Muscle layer of colon (tissue), 2 donors: ENCODE measurements around the gene BNC2.
A peak's percentile ranks its signal among the peaks of the same experiment; 100 is the strongest.

ENCODE experiments used
- H3K27ac ChIP-seq: one replicate; pipeline ENCODE4 v1.7.0; 2013; ENCODE audit warnings: low read depth, mild to moderate bottlenecking, low read length, moderate library complexity
- H3K27me3 ChIP-seq, 2 donors: one replicate each; pipeline ENCODE4 v1.7.0; 2013; ENCODE audit warnings: low read length in 2 of 2, mild to moderate bottlenecking in 2 of 2; ENCODE audit not compliant: insufficient read depth in 2 of 2, control insufficient read depth in 1 of 2
- H3K36me3 ChIP-seq: one replicate; pipeline ENCODE4 v1.7.0; 2013; ENCODE audit warnings: mild to moderate bottlenecking, low read length; ENCODE audit not compliant: insufficient read depth
- H3K4me1 ChIP-seq: one replicate; pipeline ENCODE4 v1.7.0; 2013; ENCODE audit warnings: mild to moderate bottlenecking, low read length; ENCODE audit not compliant: insufficient read depth
- H3K4me3 ChIP-seq, 2 donors: one replicate each; pipeline ENCODE4 v1.7.0; 2013; ENCODE audit warnings: low read length in 2 of 2, low read depth in 1 of 2, mild to moderate bottlenecking in 1 of 2, moderate library complexity in 1 of 2
- H3K9ac ChIP-seq: one replicate; pipeline ENCODE4 v1.7.0; 2013; ENCODE audit warnings: low read length
- H3K9me3 ChIP-seq: one replicate; pipeline ENCODE4 v1.7.0; 2013; ENCODE audit warnings: mild to moderate bottlenecking, low read length
- donor health status: abdominal sarcoma.
- donor health status: Adenocarcinoma of cecum.

The BNC2 gene

GRCh38 chr9:16704116-16705110, 166.1 kb downstream of the BNC2 start:
- peak overlapping the region in 1 of 2 donors; percentile 46 for H3K4me3 ChIP-seq
- no peaks in the 10 kb centered on the region for H3K36me3 ChIP-seq
- H3K9me3 ChIP-seq, result no peaks in the 10 kb centered on the region
- peak overlapping the region; percentile 83 for H3K27ac ChIP-seq
- H3K27me3 ChIP-seq, result no peaks in the 10 kb centered on the region
- no peak overlapping the region for H3K9ac ChIP-seq
- H3K4me1 ChIP-seq, result peaks cover 66% of the 10 kb centered on the region

- no peak overlapping the region for H3K9ac ChIP-seq
- peak overlapping the region; percentile 42 for H3K27ac ChIP-seq
- H3K4me3 ChIP-seq, result no peak overlapping the region
- H3K9me3 ChIP-seq, result no peaks in the 10 kb centered on the region
- H3K36me3 ChIP-seq, result no peaks in the 10 kb centered on the region
- no peaks in the 10 kb centered on the region for H3K27me3 ChIP-seq
- peaks cover 52% of the 10 kb centered on the region for H3K4me1 ChIP-seq
These were observed 169.1 kb downstream of the BNC2 start for GRCh38 chr9:16701347-16701746.

- no peaks in the 10 kb centered on the region for H3K27me3 ChIP-seq
- no peak overlapping the region for H3K4me3 ChIP-seq
- H3K4me1 ChIP-seq, result peaks cover 28% of the 10 kb centered on the region
- H3K9ac ChIP-seq, result no peak overlapping the region
- H3K9me3 ChIP-seq, result no peaks in the 10 kb centered on the region
- H3K36me3 ChIP-seq, result no peaks in the 10 kb centered on the region
- H3K27ac ChIP-seq, result no peak overlapping the region
These were observed 176.9 kb downstream of the BNC2 start for GRCh38 chr9:16693616-16694015.

GRCh38 chr9:16690628-16691027, 179.8 kb downstream of the BNC2 start:
- H3K27me3 ChIP-seq, result no peaks in the 10 kb centered on the region
- H3K27ac ChIP-seq, result no peak overlapping the region
- H3K4me1 ChIP-seq, result peaks cover 36% of the 10 kb centered on the region
- no peak overlapping the region for H3K4me3 ChIP-seq
- H3K9ac ChIP-seq, result no peak overlapping the region
- H3K36me3 ChIP-seq, result no peaks in the 10 kb centered on the region
- no peaks in the 10 kb centered on the region for H3K9me3 ChIP-seq

GRCh38 chr9:16690205-16690604, 180.3 kb downstream of the BNC2 start:
- no peaks in the 10 kb centered on the region for H3K27me3 ChIP-seq
- no peak overlapping the region for H3K4me3 ChIP-seq
- no peaks in the 10 kb centered on the region for H3K36me3 ChIP-seq
- H3K9ac ChIP-seq, result no peak overlapping the region
- H3K27ac ChIP-seq, result no peak overlapping the region
- H3K9me3 ChIP-seq, result no peaks in the 10 kb centered on the region
- peaks cover 36% of the 10 kb centered on the region for H3K4me1 ChIP-seq

- no peak overlapping the region for H3K9ac ChIP-seq
- H3K9me3 ChIP-seq, result no peaks in the 10 kb centered on the region
- H3K27ac ChIP-seq, result no peak overlapping the region
- H3K4me3 ChIP-seq, result no peak overlapping the region
- H3K36me3 ChIP-seq, result no peaks in the 10 kb centered on the region
- no peaks in the 10 kb centered on the region for H3K27me3 ChIP-seq
- peaks cover 36% of the 10 kb centered on the region for H3K4me1 ChIP-seq
These were observed 181.0 kb downstream of the BNC2 start for GRCh38 chr9:16689351-16689938.

- H3K36me3 ChIP-seq, result no peaks in the 10 kb centered on the region
- no peaks in the 10 kb centered on the region for H3K9me3 ChIP-seq
- no peaks in the 10 kb centered on the region for H3K27me3 ChIP-seq
- H3K4me1 ChIP-seq, result peaks cover 37% of the 10 kb centered on the region
- H3K9ac ChIP-seq, result no peak overlapping the region
- H3K4me3 ChIP-seq, result no peak overlapping the region
- H3K27ac ChIP-seq, result no peak overlapping the region
These were observed 181.7 kb downstream of the BNC2 start for GRCh38 chr9:16688814-16689213.

- no peaks in the 10 kb centered on the region for H3K9me3 ChIP-seq
- peak overlapping the region; percentile 63 for H3K27ac ChIP-seq
- H3K4me1 ChIP-seq, result peaks cover 40% of the 10 kb centered on the region
- no peak overlapping the region for H3K9ac ChIP-seq
- H3K4me3 ChIP-seq, result no peak overlapping the region
- H3K27me3 ChIP-seq, result no peaks in the 10 kb centered on the region
- no peaks in the 10 kb centered on the region for H3K36me3 ChIP-seq
These were observed 182.6 kb downstream of the BNC2 start for GRCh38 chr9:16687678-16688369.

GRCh38 chr9:16683326-16683725, 187.1 kb downstream of the BNC2 start:
- Histone ChIP-seq H3K4me1 (peaks cover 50% of the 10 kb centered on the region), H3K4me3 (no peak overlapping the region), H3K36me3 (no peaks in the 10 kb centered on the region), H3K27ac (peak overlapping the region; percentile 60), H3K9me3 (no peaks in the 10 kb centered on the region), H3K27me3 (no peaks in the 10 kb centered on the region), H3K9ac (no peak overlapping the region)

- no peak overlapping the region for H3K4me3 ChIP-seq
- H3K4me1 ChIP-seq, result peaks cover 47% of the 10 kb centered on the region
- no peak overlapping the region for H3K9ac ChIP-seq
- no peaks in the 10 kb centered on the region for H3K27me3 ChIP-seq
- H3K9me3 ChIP-seq, result no peaks in the 10 kb centered on the region
- H3K27ac ChIP-seq, result no peak overlapping the region
- no peaks in the 10 kb centered on the region for H3K36me3 ChIP-seq
These were observed 188.2 kb downstream of the BNC2 start for GRCh38 chr9:16682273-16682672.

- Histone ChIP-seq H3K36me3 (no peaks in the 10 kb centered on the region), H3K9ac (no peak overlapping the region), H3K27ac (no peak overlapping the region), H3K27me3 (no peaks in the 10 kb centered on the region), H3K4me1 (peaks cover 45% of the 10 kb centered on the region), H3K4me3 (no peak overlapping the region), H3K9me3 (no peaks in the 10 kb centered on the region)
These were observed 188.8 kb downstream of the BNC2 start for GRCh38 chr9:16681652-16681987.
